NB4 (cell line): ENCODE measurements around the gene ARL5C.

Experiments
- DNase-seq: peaks from one replicate; pipeline ENCODE4 v3.0.0; 2010; ENCODE audit warnings: low read depth
- H3K4me3 ChIP-seq: one replicate; pipeline ENCODE4 v1.5.1; 2011; ENCODE audit warnings: mild to moderate bottlenecking, low read depth, low read length, moderate library complexity
- MYC ChIP-seq: IDR thresholded peaks from 2 replicates; pipeline ENCODE4 v1.6.1; 2011; ENCODE audit warnings: low read depth, low read length
- POLR2A ChIP-seq: IDR thresholded peaks from 2 replicates; pipeline ENCODE4 v1.6.1; 2011; ENCODE audit warnings: mild to moderate bottlenecking; ENCODE audit not compliant: insufficient read length; ENCODE audit errors: extremely low read depth
- TF ChIP-seq, protein P1 (sequence below): IDR thresholded peaks from 2 replicates; pipeline ENCODE4 v1.6.1; 2011; ENCODE audit warnings: low read depth, low read length
- TF ChIP-seq, protein P2 (sequence below): IDR thresholded peaks from one replicate; pipeline ENCODE4 v1.5.1; 2012; ENCODE audit warnings: low read depth, low read length

ARL5C gene

DNA sequence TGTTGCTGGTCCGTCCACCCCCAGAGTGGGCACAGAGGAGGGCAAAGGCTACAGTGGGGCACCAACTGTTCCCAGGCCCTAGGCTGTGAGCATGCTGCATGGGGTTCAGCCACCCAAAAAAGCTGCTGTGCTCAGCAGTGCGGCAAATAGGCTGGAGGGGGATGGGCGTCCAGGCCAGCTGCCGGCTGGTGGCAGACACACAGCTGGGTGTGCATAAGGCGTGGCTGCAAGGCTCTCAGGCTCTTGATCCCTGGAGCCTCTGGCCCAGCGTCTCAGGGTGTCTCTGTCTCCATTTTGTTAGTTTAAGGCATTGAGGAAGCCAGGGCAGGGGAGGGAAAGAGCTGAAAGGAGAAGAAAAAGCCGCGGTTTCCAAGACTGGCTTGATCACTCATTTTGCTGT, 42.9 kb upstream of the ARL5C start:
- TF ChIP-seq, protein P1, sequence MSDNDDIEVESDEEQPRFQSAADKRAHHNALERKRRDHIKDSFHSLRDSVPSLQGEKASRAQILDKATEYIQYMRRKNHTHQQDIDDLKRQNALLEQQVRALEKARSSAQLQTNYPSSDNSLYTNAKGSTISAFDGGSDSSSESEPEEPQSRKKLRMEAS = 0 out of 2 replicates have a peak, but pooled peaks have one; percentile 15
- TF ChIP-seq, protein P2, sequence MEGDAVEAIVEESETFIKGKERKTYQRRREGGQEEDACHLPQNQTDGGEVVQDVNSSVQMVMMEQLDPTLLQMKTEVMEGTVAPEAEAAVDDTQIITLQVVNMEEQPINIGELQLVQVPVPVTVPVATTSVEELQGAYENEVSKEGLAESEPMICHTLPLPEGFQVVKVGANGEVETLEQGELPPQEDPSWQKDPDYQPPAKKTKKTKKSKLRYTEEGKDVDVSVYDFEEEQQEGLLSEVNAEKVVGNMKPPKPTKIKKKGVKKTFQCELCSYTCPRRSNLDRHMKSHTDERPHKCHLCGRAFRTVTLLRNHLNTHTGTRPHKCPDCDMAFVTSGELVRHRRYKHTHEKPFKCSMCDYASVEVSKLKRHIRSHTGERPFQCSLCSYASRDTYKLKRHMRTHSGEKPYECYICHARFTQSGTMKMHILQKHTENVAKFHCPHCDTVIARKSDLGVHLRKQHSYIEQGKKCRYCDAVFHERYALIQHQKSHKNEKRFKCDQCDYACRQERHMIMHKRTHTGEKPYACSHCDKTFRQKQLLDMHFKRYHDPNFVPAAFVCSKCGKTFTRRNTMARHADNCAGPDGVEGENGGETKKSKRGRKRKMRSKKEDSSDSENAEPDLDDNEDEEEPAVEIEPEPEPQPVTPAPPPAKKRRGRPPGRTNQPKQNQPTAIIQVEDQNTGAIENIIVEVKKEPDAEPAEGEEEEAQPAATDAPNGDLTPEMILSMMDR = no peak
- TF ChIP-seq POLR2A = no peak
- TF ChIP-seq MYC = no peak
- peak; percentile 73 for DNase-seq
- no peak overlapping the region for H3K4me3 ChIP-seq

DNA sequence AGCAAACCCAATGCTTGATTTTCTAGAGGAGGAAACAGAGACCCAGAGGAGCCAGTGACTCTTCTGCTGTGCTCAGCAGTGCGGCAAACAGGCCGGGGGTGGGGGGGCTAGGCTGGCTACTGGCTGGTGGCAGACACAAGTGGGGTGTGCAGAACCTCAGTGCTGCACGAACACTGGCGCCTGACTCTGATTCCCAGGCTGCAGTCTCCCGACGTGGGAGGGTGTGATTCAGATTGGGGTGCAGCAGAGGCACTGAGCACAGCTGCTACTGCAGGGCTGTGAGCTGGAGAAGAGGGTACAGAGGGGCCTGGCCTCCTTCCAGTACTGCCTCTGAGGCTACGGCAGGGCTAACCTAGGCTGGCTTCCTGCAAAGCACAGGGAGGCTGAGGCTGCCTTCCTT, 42.2 kb upstream of the ARL5C start:
- no peak for DNase-seq
- TF ChIP-seq, protein P2 = no peak
- TF ChIP-seq, protein P1 = no peak
- no peak for TF ChIP-seq POLR2A
- no peak overlapping the region for H3K4me3 ChIP-seq

DNA sequence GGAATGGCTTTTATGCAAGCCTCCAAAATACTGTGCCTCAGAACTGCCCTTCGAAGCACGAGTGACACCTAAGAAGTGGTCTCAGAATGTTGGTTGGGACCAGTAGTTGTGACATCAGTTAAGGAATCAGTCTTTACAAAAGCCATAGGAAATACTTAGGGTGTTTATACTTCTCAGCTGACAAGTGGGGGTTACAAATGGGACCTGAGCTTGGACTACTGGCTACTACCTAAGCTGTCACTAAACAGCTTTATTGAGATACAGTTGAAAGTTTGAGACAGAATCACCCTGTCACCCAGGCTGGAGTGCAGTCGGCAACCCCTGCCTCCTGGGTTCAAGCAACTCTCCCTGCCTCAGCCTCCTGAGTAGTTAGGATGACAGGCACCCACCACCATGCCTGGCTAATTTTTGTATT, 39.2 kb upstream of the ARL5C start:
- peak; percentile 49 for DNase-seq
- no peak overlapping the region for H3K4me3 ChIP-seq
- no peak for TF ChIP-seq POLR2A
- TF ChIP-seq, protein P2 = no peak
- TF ChIP-seq, protein P1 = no peak
- no peak for TF ChIP-seq MYC

DNA sequence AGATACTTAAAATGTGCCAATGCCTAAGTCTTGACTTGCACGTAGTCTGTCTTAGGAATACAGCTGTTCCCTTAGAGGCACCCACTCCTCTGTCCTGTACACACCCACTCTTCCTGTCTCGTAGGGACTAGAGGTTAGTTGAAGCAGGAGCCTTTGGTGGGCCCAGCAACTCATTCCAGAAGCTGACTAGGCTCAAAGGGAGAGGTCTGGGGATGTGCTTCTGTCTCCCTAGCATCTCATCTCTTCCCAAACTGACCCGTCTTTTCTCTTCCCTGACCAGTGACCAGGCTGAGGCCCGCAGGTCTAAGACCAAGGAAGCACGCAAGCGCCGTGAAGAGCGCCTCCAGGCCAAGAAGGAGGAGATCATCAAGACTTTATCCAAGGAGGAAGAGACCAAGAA, 38.3 kb upstream of the ARL5C start:
- DNase-seq = no peak
- TF ChIP-seq POLR2A (no peak), MYC (no peak)
- TF ChIP-seq, protein P1 = no peak
- TF ChIP-seq, protein P2 = no peak
- H3K4me3 ChIP-seq = no peak overlapping the region

DNA sequence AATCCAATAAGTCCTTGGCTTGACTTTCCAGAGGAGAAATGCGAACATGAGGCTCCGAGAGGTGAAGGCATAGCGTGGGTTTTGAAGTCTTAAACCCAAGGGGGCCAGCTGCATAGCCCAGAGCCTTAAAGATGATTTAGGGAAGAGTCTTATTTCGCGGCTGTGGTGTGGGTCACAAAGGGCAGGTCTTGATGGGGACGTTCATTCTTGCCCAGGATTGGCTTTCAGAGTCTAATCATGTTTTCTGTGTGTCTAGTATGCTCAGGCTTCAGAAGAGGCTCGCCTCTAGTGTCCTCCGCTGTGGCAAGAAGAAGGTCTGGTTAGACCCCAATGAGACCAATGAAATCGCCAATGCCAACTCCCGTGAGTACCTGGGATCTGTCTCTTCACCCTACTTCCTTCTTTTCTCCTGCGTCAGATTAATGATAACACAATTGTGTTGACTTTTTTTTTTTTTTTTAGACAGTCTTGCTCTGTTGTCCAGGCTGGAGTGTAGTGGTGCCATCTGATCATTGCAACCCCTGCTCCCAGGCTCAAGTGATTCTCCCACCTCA, 35.1 kb upstream of the ARL5C start:
- TF ChIP-seq MYC = no peak
- no peak for TF ChIP-seq POLR2A
- TF ChIP-seq, protein P1 = no peak
- TF ChIP-seq, protein P2 = no peak
- peak overlapping the region; percentile 99 for H3K4me3 ChIP-seq
- peak; percentile 59 for DNase-seq
